Liver (tissue), 9 donors: Measurements from ENCODE around the gene SEC14L5. TPM values are rescaled to one million over a fixed set of nuclear protein-coding genes. Genes with fewer than 3 reads are reported as not detected.

Experiments
- DNase-seq: peaks from one replicate; pipeline ENCODE4 v3.0.0-alpha.2; 2017; ENCODE audit warnings: low spot score
- H3K27ac ChIP-seq, 2 donors: one replicate each; pipeline ENCODE4 v1.7.0; 2013; ENCODE audit warnings: inconsistent platforms in 2 of 2, low read length in 2 of 2, control low read depth in 1 of 2, low read depth in 1 of 2, mild to moderate bottlenecking in 1 of 2
- H3K27me3 ChIP-seq, 4 donors: one replicate each; pipeline versions ENCODE4 v1.6.1 to v1.7.0; 2013; ENCODE audit warnings: low read length in 3 of 4, inconsistent platforms in 1 of 4, mild to moderate bottlenecking in 1 of 4, moderate library complexity in 1 of 4; ENCODE audit not compliant: control insufficient read depth in 4 of 4, insufficient read depth in 4 of 4
- H3K36me3 ChIP-seq, 4 donors: one replicate each; pipeline versions ENCODE4 v1.6.1 to v1.7.0; 2013; ENCODE audit warnings: low read length in 3 of 4, mild to moderate bottlenecking in 3 of 4, low read depth in 1 of 4, moderate library complexity in 1 of 4; ENCODE audit not compliant: control insufficient read depth in 4 of 4, insufficient read depth in 3 of 4
- H3K4me1 ChIP-seq, 4 donors: one replicate each; pipeline versions ENCODE4 v1.6.1 to v1.7.0; 2013; ENCODE audit warnings: low read length in 3 of 4, mild to moderate bottlenecking in 3 of 4, moderate library complexity in 1 of 4; ENCODE audit not compliant: control insufficient read depth in 4 of 4, insufficient read depth in 4 of 4
- H3K4me3 ChIP-seq, 3 donors: one replicate each; pipeline versions ENCODE4 v1.6.1 to v1.7.0; 2013; ENCODE audit warnings: low read length in 3 of 3, control low read depth in 1 of 3, low read depth in 1 of 3, mild to moderate bottlenecking in 1 of 3
- H3K9ac ChIP-seq, 2 donors: one replicate each; pipeline ENCODE4 v1.7.0; 2013; ENCODE audit warnings: low read length in 2 of 2, mild to moderate bottlenecking in 2 of 2, moderate library complexity in 2 of 2, control low read depth in 1 of 2, low read depth in 1 of 2
- H3K9me3 ChIP-seq, 4 donors: one replicate each; pipeline versions ENCODE4 v1.6.1 to v1.7.0; 2013; ENCODE audit warnings: low read length in 3 of 4; ENCODE audit not compliant: control insufficient read depth in 4 of 4
- EGR1 ChIP-seq, 2 donors: IDR thresholded peaks; 2 replicates each; pipeline ENCODE4 v1.6.1; 2016 to 2018; ENCODE audit warnings: antibody characterized with exemption in 2 of 2, low read depth in 2 of 2
- FOXA1 ChIP-seq: IDR thresholded peaks from 2 replicates; pipeline ENCODE4 v1.6.1; 2016; ENCODE audit warnings: antibody characterized with exemption
- FOXA2 ChIP-seq: IDR thresholded peaks from 2 replicates; pipeline ENCODE4 v1.6.1; 2016; ENCODE audit warnings: antibody characterized with exemption
- GABPA ChIP-seq, 2 donors: IDR thresholded peaks in 1 of 2; conservative IDR thresholded peaks in 1 of 2; 2 replicates each; pipeline ENCODE4 v1.6.1; 2016; ENCODE audit warnings: antibody characterized with exemption in 2 of 2, mild to moderate bottlenecking in 1 of 2, moderate library complexity in 1 of 2
- HNF4A ChIP-seq, 2 donors: conservative IDR thresholded peaks; 2 replicates each; pipeline ENCODE4 v1.6.1; 2016; ENCODE audit warnings: antibody characterized with exemption in 2 of 2, mild to moderate bottlenecking in 2 of 2
- HNF4G ChIP-seq: IDR thresholded peaks from 2 replicates; pipeline ENCODE4 v1.6.1; 2016; ENCODE audit warnings: antibody characterized with exemption
- JUND ChIP-seq, 2 donors: IDR thresholded peaks; 2 replicates each; pipeline ENCODE4 v1.6.1; 2016; ENCODE audit warnings: antibody characterized with exemption in 2 of 2
- NR2F2 ChIP-seq: IDR thresholded peaks from 2 replicates; pipeline ENCODE4 v1.6.1; 2016; ENCODE audit warnings: antibody characterized with exemption
- RAD21 ChIP-seq, 2 donors: IDR thresholded peaks; 2 replicates each; pipeline ENCODE4 v1.6.1; 2016; ENCODE audit warnings: antibody characterized with exemption in 2 of 2, mild to moderate bottlenecking in 2 of 2
- SP1 ChIP-seq: IDR thresholded peaks from 2 replicates; pipeline ENCODE4 v1.6.1; 2018; ENCODE audit warnings: antibody characterized with exemption, mild to moderate bottlenecking
- WGBS: extraction: QIAGEN DNeasy Blood & Tissue Kit; methylation state at CpG from one replicate; pipeline ENCODE4 v1.1.7; 2013; 5-methylcytosine and 5-hydroxymethylcytosine counted together
- polyA plus RNA-seq, 2 donors: library from polyadenylated mRNA; stranded (reverse) in 1 of 2; unstranded in 1 of 2; fragments of 200-250 nt in 1 of 2; fragments of >200 nt in 1 of 2; fragmentation: Nextera tagmentation in 1 of 2; extraction: Ambion mirVana in 1 of 2; gene quantifications; one replicate each; pipeline versions ENCODE4 v1.2.1 to v1.2.3, GENCODE V29; 2013 to 2015
- total RNA-seq, 2 donors: library from RNA; depleted of rRNA; stranded (reverse); fragments of >200 nt; gene quantifications; one replicate each; pipeline ENCODE4 v1.2.3, GENCODE V29; 2014
- TF ChIP-seq, protein P1 (sequence below): IDR thresholded peaks from 2 replicates; pipeline ENCODE4 v1.6.1; 2016; ENCODE audit warnings: antibody characterized with exemption
- TF ChIP-seq, protein P2 (sequence below): fragments of 150-350 bp; IDR thresholded peaks from 2 replicates; pipeline ENCODE4 v1.5.1; 2017; ENCODE audit warnings: improper control_type of control experiment, low read depth, low read length; ENCODE audit not compliant: missing input control
- donor health status: healthy.
- donor health status: healthy.
- donor health status: healthy.
- donor health status: healthy.
- donor health status: healthy.

Gene SEC14L5
- total and polyA plus RNA-seq, 4 donors = 0.03 to 0.65 (median 0.12) TPM

DNA sequence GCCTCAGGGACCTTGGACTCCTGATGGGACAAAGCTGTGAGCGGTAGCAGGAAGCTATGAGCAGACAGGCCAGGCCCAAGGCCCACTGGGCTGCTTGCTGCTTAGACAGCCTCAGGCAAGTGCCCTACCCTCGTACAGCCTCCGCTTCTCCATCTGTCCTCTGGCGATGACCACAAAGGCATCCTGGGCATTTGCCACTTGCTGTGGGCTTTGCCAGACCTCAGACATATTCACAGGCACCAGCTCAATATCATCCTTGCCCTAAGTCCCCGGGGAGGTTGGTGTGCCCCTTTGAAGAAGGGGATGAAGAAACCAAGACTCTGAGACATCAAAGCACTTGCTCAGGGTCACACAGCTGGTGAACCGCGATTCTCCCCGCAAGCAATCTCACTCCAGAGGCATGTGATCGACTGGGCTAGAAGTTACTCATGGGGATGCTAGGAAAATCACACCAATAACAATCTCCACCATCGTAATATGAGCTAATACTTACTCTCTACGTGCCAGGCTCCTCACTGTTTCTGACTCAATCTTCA is 42.8 kb upstream of the SEC14L5 start:
- TF ChIP-seq HNF4A (conservative IDR thresholded peaks at IDR 0.05) = no peak
- TF ChIP-seq, protein P1, sequence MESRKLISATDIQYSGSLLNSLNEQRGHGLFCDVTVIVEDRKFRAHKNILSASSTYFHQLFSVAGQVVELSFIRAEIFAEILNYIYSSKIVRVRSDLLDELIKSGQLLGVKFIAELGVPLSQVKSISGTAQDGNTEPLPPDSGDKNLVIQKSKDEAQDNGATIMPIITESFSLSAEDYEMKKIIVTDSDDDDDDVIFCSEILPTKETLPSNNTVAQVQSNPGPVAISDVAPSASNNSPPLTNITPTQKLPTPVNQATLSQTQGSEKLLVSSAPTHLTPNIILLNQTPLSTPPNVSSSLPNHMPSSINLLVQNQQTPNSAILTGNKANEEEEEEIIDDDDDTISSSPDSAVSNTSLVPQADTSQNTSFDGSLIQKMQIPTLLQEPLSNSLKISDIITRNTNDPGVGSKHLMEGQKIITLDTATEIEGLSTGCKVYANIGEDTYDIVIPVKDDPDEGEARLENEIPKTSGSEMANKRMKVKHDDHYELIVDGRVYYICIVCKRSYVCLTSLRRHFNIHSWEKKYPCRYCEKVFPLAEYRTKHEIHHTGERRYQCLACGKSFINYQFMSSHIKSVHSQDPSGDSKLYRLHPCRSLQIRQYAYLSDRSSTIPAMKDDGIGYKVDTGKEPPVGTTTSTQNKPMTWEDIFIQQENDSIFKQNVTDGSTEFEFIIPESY = no peak
- TF ChIP-seq SP1 = no peak
- TF ChIP-seq GABPA (IDR thresholded peaks at IDR 0.05 in 1 of 2, conservative IDR thresholded peaks at IDR 0.05 in 1 of 2) = no peak
- TF ChIP-seq JUND (IDR thresholded peaks at IDR 0.05) = no peak
- no peak for TF ChIP-seq HNF4G
- TF ChIP-seq EGR1 (IDR thresholded peaks at IDR 0.05; ENCODE audit: low read depth in 2 of 2) = no peak
- WGBS = 88% methylated on average over 11 of the region's 11 CpGs
- H3K9ac ChIP-seq = no peak overlapping the region
- no peaks in the 10 kb centered on the region for H3K9me3 ChIP-seq
- no peaks in the 10 kb centered on the region for H3K27me3 ChIP-seq
- no peak overlapping the region for H3K27ac ChIP-seq
- H3K4me1 ChIP-seq = peaks cover 4 to 28% (median 16%) of the 10 kb centered on the region in 4 donors
- H3K36me3 ChIP-seq = no peaks in the 10 kb centered on the region
- H3K4me3 ChIP-seq = no peak overlapping the region
- no peak for DNase-seq

DNA sequence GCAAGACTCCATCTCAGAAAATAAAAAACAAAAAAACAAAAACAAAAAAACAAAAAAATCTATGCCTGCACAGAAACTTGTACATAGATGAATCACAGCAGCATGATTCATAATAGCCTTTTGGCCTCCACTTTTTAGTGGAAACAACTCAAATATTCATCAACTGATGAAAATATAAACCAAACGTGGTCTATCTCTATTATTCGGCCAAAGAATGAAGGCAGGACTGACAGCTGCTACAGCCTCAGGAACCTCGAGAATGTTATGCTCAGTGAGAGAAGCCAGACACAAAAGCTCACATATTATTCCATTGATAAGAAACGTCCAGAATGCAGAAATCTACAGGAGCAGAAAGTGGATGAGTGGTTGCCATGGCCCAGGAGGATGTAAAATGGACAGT is 41.0 kb upstream of the SEC14L5 start:
- no peak for DNase-seq
- WGBS = 64% methylated on average over 4 of the region's 4 CpGs
- no peaks in the 10 kb centered on the region for H3K9me3 ChIP-seq
- TF ChIP-seq FOXA2 (no peak), SP1 (no peak), FOXA1 (no peak), GABPA (IDR thresholded peaks at IDR 0.05 in 1 of 2, conservative IDR thresholded peaks at IDR 0.05 in 1 of 2) (no peak)
- TF ChIP-seq, protein P2, sequence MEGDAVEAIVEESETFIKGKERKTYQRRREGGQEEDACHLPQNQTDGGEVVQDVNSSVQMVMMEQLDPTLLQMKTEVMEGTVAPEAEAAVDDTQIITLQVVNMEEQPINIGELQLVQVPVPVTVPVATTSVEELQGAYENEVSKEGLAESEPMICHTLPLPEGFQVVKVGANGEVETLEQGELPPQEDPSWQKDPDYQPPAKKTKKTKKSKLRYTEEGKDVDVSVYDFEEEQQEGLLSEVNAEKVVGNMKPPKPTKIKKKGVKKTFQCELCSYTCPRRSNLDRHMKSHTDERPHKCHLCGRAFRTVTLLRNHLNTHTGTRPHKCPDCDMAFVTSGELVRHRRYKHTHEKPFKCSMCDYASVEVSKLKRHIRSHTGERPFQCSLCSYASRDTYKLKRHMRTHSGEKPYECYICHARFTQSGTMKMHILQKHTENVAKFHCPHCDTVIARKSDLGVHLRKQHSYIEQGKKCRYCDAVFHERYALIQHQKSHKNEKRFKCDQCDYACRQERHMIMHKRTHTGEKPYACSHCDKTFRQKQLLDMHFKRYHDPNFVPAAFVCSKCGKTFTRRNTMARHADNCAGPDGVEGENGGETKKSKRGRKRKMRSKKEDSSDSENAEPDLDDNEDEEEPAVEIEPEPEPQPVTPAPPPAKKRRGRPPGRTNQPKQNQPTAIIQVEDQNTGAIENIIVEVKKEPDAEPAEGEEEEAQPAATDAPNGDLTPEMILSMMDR = no peak
- H3K9ac ChIP-seq = no peak overlapping the region
- peaks cover 0 to 1% (median 0%) of the 10 kb centered on the region in 4 donors for H3K36me3 ChIP-seq
- peaks cover 2 to 17% (median 10%) of the 10 kb centered on the region in 4 donors for H3K4me1 ChIP-seq
- no peak overlapping the region for H3K4me3 ChIP-seq
- H3K27ac ChIP-seq = no peak overlapping the region
- H3K27me3 ChIP-seq = no peaks in the 10 kb centered on the region

DNA sequence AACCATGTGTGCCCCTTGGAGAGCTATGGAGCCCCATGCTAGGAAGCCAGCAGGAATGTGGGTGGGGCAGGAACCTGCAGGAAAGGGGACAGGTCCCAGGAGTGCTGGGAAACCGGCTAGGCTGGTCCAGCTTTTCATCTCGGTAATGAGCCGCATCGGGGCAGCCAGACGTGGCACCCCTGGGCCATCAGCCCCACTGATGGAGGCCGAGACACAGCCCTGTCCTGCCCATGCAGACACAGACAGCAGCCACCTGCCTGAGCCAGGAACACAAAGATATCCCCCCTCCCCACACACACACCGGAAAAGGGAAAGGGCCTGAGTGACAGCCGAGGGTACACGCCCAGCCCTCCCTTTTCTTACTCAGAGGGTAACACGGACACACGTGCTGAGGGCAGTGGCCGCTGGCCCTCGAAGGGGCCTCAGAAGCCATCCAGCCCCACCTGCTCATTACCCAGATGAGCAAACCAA is 39.3 kb upstream of the SEC14L5 start:
- Histone ChIP-seq H3K27ac (no peak overlapping the region), H3K4me3 (no peak overlapping the region), H3K9ac (no peak overlapping the region), H3K36me3 (peaks cover 0 to 3% (median 0%) of the 10 kb centered on the region in 4 donors), H3K9me3 (no peaks in the 10 kb centered on the region), H3K27me3 (no peaks in the 10 kb centered on the region), H3K4me1 (peaks cover under 1 to 4% (median 1%) of the 10 kb centered on the region in 4 donors)
- no peak for DNase-seq
- 75% methylated on average over 13 of the region's 13 CpGs for WGBS
- TF ChIP-seq RAD21 (IDR thresholded peaks at IDR 0.05) (no peak), FOXA2 (no peak), GABPA (IDR thresholded peaks at IDR 0.05 in 1 of 2, conservative IDR thresholded peaks at IDR 0.05 in 1 of 2) (no peak), NR2F2 (no peak)
- TF ChIP-seq, protein P1 = no peak
